Activated CD4-positive, alpha-beta T cell treated with anti-CD3 and anti-CD28 coated beads, Interleukin-2, amount 10 ng/mL, durations not matched to agents 7 days and 5 days (primary cell): Measurements from ENCODE around the gene GON4L. TPM values are rescaled to one million over a fixed set of nuclear protein-coding genes. Genes with fewer than 3 reads are reported as not detected.
"Not testable (repeated sequence)": the region's sequence is repeated elsewhere in the genome, so short reads cannot be mapped to it uniquely, and the experiment has no call there.

Experiments
- CTCF ChIA-PET: fragments of 350-600 bp; sonication (Branson Sonifier 250); formaldehyde crosslinking; loops from one replicate; lab custom pipeline; 2021; ENCODE audit warnings: antibody characterized with exemption; lab: Charles Lee
- POLR2A ChIA-PET: fragments of 350-600 bp; sonication (Branson Sonifier 250); formaldehyde crosslinking; loops from one replicate; lab custom pipeline; 2021; ENCODE audit warnings: antibody characterized with exemption; lab: Charles Lee
- DNase-seq: peaks from one replicate; pipeline ENCODE4 v3.0.0-alpha.2; 2020
- H3K27ac Mint-ChIP-seq: one replicate; pipeline ENCODE4 v1.8.0; 2021; ENCODE audit warnings: mild to moderate bottlenecking, moderate library complexity, mixed read lengths
- H3K27me3 Mint-ChIP-seq: one replicate; pipeline ENCODE4 v1.8.0; 2021; ENCODE audit warnings: mixed read lengths
- H3K36me3 Mint-ChIP-seq: one replicate; pipeline ENCODE4 v1.8.0; 2021; ENCODE audit warnings: low read depth, mixed read lengths
- H3K4me1 Mint-ChIP-seq: one replicate; pipeline ENCODE4 v1.8.0; 2021; ENCODE audit warnings: mixed read lengths
- H3K4me3 Mint-ChIP-seq: one replicate; pipeline ENCODE4 v1.8.0; 2021; ENCODE audit warnings: mild to moderate bottlenecking, moderate library complexity, mixed read lengths
- H3K9me3 Mint-ChIP-seq: one replicate; pipeline ENCODE4 v1.8.0; 2021; ENCODE audit warnings: mixed read lengths
- total RNA-seq, 2 experiments: library from RNA; stranded (reverse); gene quantifications; one replicate each; pipeline ENCODE4 v1.2.3, GENCODE V29; 2021

GON4L gene
- total RNA-seq, 2 experiments from 2014 or later = 72.3 to 77.0 TPM

DNA sequence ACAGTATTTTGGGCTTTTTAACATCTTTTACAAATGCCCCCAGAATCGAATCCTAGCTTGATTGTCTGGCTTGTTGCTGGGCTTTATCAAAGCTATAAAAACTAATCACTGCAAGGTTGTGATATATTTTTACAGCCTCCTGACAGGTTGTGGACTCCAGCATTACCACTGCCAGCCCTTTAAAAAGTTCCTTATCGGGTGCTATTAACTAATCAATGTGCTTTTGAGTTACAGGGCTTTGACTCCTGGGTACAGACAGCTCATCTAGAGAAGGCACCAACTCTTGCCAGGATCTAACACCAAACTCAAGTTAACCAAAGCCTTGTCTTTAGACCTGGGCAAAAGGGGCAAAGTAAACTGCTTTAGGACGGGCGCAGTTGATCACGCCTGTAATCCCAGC, 16.6 kb downstream of the GON4L start:
- ChIA-PET POLR2A (no interaction called here), CTCF (no interaction called here)
- H3K4me3 Mint-ChIP-seq = no peak overlapping the region
- no peak overlapping the region for H3K27ac Mint-ChIP-seq
- peaks cover 47% of the 10 kb centered on the region for H3K36me3 Mint-ChIP-seq
- no peak for DNase-seq
- peaks cover 42% of the 10 kb centered on the region for H3K4me1 Mint-ChIP-seq
- no peaks in the 10 kb centered on the region for H3K27me3 Mint-ChIP-seq
- H3K9me3 Mint-ChIP-seq = no peaks in the 10 kb centered on the region

DNA sequence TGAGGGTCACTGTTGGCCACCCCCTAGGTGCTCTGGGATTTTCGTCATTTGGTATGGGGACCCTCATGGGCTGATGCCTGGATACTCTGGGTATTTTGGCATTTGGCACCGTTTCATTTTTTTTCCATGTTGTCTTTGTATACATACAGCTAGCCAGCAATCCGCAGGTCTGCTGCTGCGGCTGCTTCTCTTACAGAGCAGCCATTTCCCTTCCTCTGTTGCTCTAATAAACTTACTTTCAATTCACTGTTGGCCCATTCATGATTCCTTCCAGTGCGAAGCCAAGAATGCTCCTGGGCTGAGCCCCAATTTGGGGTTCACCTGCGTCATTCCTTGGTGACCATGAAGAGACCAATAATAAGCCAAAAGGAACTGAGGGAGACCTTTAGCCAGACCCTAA, 21.5 kb downstream of the GON4L start:
- POLR2A ChIA-PET = no interaction called here
- no peaks in the 10 kb centered on the region for H3K9me3 Mint-ChIP-seq
- H3K4me3 Mint-ChIP-seq = no peak overlapping the region
- CTCF ChIA-PET = interaction anchor here (0.7 kb wide), 1 partner anchor 852 kb away, joined by 3 read pairs; the partner anchor contains the start of gene FLAD1
- peaks cover 34% of the 10 kb centered on the region for H3K4me1 Mint-ChIP-seq
- no peaks in the 10 kb centered on the region for H3K27me3 Mint-ChIP-seq
- peak overlapping the region; percentile 31 for H3K27ac Mint-ChIP-seq
- H3K36me3 Mint-ChIP-seq = peaks cover 28% of the 10 kb centered on the region
- DNase-seq = no peak

DNA sequence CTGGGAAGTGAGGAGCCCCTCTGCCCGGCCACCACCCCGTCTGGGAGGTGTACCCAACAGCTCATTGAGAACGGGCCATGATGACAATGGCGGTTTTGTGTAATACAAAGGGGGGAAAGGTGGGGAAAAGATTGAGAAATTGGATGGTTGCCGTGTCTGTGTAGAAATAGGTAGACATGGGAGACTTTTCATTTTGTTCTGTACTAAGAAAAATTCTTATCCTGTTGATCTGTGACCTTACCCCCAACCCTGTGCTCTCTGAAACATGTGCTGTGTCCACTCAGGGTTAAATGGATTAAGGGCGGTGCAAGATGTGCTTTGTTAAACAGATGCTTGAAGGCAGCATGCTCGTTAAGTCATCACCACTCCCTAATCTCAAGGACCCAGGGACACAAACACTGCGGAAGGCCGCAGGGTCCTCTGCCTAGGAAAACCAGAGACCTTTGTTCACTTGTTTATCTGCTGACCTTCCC, 22.1 kb downstream of the GON4L start:
- H3K27ac Mint-ChIP-seq, H3K4me3 Mint-ChIP-seq, POLR2A ChIA-PET, H3K27me3 Mint-ChIP-seq, CTCF ChIA-PET, DNase-seq, H3K9me3 Mint-ChIP-seq: not testable (repeated sequence)
- peaks cover 33% of the 10 kb centered on the region for H3K4me1 Mint-ChIP-seq
- peaks cover 28% of the 10 kb centered on the region for H3K36me3 Mint-ChIP-seq

DNA sequence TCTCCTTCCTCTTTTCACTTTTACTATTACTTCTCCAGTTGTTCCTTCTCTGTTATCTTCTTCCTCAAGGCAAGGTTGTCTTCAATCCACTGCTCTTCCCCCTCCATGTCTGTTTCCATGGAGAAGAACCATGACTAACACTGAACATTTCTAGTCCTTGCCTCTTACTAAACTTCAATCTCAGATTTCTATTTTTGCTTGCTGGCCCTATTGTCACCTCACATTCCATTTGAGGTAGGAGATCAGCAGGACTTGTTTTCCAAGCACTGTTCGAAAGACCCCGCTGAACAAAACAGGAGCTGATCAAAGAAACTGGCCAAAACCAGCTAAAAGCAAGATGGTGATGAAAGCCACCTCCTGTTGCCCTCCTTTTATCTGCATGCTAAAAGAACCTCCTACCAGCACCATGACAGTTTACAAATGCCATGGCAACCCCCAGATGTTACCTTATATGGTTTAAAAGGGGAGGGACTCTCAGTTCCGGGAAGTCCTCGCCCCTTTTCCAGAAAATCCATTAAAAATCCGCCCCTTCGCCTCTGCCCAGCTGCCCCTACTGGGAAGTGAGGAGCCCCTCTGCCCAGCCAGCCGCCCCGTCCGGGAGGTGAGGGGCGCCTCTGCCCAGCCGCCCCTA, 22.6 kb downstream of the GON4L start:
- no peaks in the 10 kb centered on the region for H3K27me3 Mint-ChIP-seq
- H3K9me3 Mint-ChIP-seq = no peaks in the 10 kb centered on the region
- POLR2A ChIA-PET = no interaction called here
- no peak overlapping the region for H3K27ac Mint-ChIP-seq
- peaks cover 34% of the 10 kb centered on the region for H3K4me1 Mint-ChIP-seq
- H3K36me3 Mint-ChIP-seq = peaks cover 30% of the 10 kb centered on the region
- no peak for DNase-seq
- CTCF ChIA-PET = interaction anchor here (0.7 to 1.2 kb wide), 2 partner anchors 15 to 17 kb away, joined by 3 read pairs; no protein-coding TSS in a partner anchor
- no peak overlapping the region for H3K4me3 Mint-ChIP-seq

DNA sequence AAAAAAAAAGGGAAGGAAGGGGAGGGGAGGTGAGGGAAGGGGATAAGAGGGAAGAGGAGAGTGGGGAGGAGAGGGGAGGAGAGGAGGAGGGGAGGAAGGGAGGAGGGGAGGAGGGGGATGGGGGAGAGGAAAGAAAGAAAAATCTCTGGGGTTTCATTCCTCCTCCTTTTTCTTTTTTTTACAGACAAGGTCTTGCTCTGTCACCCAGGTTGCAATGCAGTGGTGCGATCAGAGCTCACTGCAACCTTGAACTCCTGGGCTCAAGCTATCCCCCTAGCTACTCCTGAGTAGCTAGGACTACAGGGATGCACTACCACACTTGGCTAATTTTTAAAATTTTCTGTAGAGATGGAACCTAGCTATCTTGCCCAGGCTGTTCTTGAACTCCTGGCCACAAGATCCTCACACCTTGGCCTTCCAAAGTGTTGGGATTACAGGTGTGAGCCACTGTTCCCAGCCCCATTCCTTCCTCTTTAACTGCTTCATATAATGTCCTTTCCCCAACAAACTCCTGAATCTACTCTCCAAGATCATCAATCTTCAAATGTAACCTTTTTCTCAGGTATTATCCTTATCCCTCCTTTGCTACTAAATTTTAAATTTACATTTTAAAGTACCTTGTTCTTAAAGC, 23.2 kb downstream of the GON4L start:
- no peak overlapping the region for H3K27ac Mint-ChIP-seq
- no peak overlapping the region for H3K4me3 Mint-ChIP-seq
- no peak for DNase-seq
- no peaks in the 10 kb centered on the region for H3K9me3 Mint-ChIP-seq
- H3K27me3 Mint-ChIP-seq = no peaks in the 10 kb centered on the region
- ChIA-PET POLR2A (no interaction called here), CTCF (interaction anchor here (0.7 to 1.2 kb wide), 2 partner anchors 15 to 18 kb away, joined by 3 read pairs; no protein-coding TSS in a partner anchor)
- peaks cover 34% of the 10 kb centered on the region for H3K4me1 Mint-ChIP-seq
- H3K36me3 Mint-ChIP-seq = peaks cover 28% of the 10 kb centered on the region

DNA sequence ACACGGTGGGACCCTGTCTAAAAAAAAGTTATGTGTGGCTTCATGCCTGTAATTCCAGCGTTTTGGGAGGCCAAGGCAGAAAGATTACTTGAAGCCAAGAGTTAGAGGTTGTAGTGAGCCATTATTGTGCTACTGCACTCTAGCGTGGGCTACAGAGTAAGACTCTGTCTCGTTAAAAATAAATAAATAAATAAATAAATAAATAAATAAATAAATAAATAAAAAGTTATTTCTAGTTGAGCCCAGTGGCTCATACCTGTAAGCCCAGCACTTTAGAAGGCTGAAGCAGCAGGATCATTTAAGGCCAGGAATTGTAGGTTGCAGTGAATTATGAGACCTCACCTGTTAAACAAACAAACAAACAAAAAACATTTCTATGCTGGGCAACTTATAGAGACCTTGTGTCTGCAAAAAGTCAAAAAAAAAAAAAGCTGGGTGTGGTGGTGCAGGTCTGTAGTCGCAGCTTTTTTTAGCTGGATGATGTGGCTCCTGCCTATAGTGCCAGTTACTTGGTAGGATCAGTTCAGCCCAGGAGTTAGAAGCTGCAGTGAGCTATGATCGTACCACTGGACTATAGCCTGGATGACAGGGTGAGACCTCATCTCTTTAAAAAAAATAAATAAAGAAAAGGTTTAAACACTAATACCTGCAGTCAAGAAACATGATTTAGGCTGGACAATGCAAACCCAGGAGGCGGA, 25.6 kb downstream of the GON4L start:
- H3K27me3 Mint-ChIP-seq = no peaks in the 10 kb centered on the region
- ChIA-PET CTCF (interaction anchor here (1.0 kb wide), 1 partner anchor 12 kb away, joined by 3 read pairs; no protein-coding TSS in a partner anchor), POLR2A (no interaction called here)

DNA sequence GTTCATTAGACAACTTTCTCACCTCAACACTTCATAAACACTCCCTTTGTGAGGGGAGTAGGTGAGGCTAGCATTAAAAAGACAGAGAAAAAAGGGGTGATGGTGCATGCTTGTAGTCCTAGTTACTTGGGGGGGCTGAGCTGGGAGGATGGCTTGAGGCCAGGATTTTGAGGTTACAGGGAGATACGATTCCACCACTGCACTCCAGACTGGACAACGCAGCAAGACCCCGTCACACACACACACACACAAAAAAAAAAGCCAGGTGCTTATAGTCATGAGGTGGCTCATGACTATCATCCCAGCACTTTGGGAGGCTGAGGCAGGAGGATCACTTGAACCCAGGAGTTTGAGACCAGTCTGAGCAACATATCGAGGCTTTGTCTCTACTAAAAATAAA, 29.6 kb downstream of the GON4L start:
- Mint-ChIP-seq H3K4me3 (no peak overlapping the region), H3K36me3 (peaks cover 18% of the 10 kb centered on the region), H3K27ac (no peak overlapping the region), H3K4me1 (peaks cover 3% of the 10 kb centered on the region), H3K27me3 (no peaks in the 10 kb centered on the region), H3K9me3 (no peaks in the 10 kb centered on the region)
- ChIA-PET POLR2A (no interaction called here), CTCF (interaction anchor here (0.6 kb wide), 1 partner anchor 55 kb away, joined by 3 read pairs; no protein-coding TSS in a partner anchor)
- DNase-seq = no peak

More for the DNA sequence above, 25.6 kb downstream of the GON4L start:
- Mint-ChIP-seq H3K27ac (no peak overlapping the region), H3K9me3 (no peaks in the 10 kb centered on the region), H3K4me3 (no peak overlapping the region), H3K4me1 (peaks cover 22% of the 10 kb centered on the region), H3K36me3 (peaks cover 22% of the 10 kb centered on the region)
- DNase-seq = no peak

DNA sequence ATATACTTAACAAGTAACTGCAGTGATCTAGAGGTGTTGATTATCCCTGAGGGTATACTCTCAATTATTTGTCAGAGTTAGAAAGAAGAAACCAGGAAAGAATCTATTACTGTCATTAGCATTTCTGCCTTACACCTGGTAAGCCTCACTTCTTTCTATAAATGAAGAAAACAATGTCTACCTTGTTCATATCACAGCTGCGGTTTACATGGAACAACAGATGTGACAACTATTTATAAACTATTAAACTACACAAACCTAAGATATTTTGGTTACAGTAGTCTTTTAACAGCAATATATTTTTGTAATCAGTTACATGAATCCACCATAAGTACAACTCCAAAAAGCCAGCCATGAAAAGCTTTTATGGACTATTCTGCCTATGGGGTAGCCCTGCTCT, 40.7 kb downstream of the GON4L start:
- H3K9me3 Mint-ChIP-seq = no peaks in the 10 kb centered on the region
- ChIA-PET CTCF (interaction anchor here (0.5 to 1.9 kb wide), 2 partner anchors 27 to 396 kb away, joined by 3 read pairs; no protein-coding TSS in a partner anchor), POLR2A (no interaction called here)
- no peaks in the 10 kb centered on the region for H3K27me3 Mint-ChIP-seq
- no peaks in the 10 kb centered on the region for H3K4me1 Mint-ChIP-seq
- peaks cover 47% of the 10 kb centered on the region for H3K36me3 Mint-ChIP-seq
- DNase-seq = no peak
- no peak overlapping the region for H3K4me3 Mint-ChIP-seq
- no peak overlapping the region for H3K27ac Mint-ChIP-seq

DNA sequence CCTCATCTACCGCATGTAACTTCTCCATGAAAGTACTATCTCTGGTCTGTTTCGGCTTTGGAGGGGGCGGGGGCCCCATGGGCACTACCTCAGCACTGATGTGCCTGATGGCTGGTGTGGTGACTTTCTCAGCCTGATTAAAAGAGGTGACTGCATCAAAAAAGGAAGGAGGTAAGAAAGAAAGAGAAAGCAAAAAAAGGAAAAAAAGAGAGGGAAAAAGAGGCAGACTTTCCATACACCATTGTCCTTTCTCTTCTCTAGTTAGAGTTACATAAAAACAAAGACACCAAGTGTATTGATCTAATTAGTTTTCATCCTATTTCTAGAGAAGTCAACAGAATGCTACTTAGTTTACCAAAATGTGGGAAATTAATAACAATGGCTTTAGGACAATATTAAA, 43.3 kb downstream of the GON4L start:
- H3K36me3 Mint-ChIP-seq = peaks cover 39% of the 10 kb centered on the region
- H3K9me3 Mint-ChIP-seq = no peaks in the 10 kb centered on the region
- peaks cover 5% of the 10 kb centered on the region for H3K4me1 Mint-ChIP-seq
- H3K27me3 Mint-ChIP-seq = no peaks in the 10 kb centered on the region
- CTCF ChIA-PET = no interaction called here
- no peak overlapping the region for H3K27ac Mint-ChIP-seq
- POLR2A ChIA-PET = no interaction called here
- DNase-seq = no peak
- H3K4me3 Mint-ChIP-seq = no peak overlapping the region

DNA sequence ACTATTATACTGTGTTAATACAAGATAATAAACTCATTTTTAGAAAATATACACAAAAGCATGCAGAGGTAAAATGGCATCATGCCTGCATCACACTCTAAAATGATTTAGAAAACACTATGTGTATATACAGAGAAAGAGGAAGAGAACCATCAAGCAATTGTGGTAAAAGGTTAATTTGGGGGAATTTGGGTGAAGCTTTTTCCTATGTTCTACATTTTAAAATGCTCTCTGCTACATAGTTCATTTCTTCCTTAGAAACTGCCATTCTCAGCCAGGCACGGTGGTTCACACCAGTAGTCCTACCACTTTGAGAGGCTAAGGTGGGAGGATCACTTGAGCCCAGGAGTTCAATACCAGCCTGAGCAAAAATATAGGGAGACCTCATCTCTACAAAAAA, 44.1 kb downstream of the GON4L start:
- ChIA-PET CTCF (no interaction called here), POLR2A (no interaction called here)
- peaks cover 5% of the 10 kb centered on the region for H3K4me1 Mint-ChIP-seq
- H3K36me3 Mint-ChIP-seq = peaks cover 40% of the 10 kb centered on the region
- H3K27ac Mint-ChIP-seq = no peak overlapping the region
- no peak for DNase-seq
- no peaks in the 10 kb centered on the region for H3K27me3 Mint-ChIP-seq
- no peaks in the 10 kb centered on the region for H3K9me3 Mint-ChIP-seq
- H3K4me3 Mint-ChIP-seq = no peak overlapping the region

DNA sequence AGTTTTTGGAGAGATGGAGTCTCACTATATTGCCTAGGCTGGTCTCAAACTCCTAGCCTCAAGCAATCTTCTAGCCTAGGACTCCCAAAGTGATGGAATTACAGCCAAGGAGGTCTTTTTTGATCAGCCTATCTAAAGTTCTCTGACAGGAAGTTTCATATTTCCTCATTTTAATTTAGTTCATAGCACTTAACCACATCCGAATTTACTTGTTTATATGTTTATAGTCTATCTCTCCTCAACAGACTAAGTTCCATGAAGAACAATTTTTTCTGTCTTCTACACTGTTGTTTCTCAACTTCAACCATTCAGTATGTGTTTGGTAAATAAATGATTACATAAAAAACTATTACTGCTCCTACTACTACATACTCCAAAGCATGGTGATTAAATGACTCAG, 47.9 kb downstream of the GON4L start:
- POLR2A ChIA-PET = no interaction called here
- no peak overlapping the region for H3K27ac Mint-ChIP-seq
- H3K27me3 Mint-ChIP-seq = no peaks in the 10 kb centered on the region

DNA sequence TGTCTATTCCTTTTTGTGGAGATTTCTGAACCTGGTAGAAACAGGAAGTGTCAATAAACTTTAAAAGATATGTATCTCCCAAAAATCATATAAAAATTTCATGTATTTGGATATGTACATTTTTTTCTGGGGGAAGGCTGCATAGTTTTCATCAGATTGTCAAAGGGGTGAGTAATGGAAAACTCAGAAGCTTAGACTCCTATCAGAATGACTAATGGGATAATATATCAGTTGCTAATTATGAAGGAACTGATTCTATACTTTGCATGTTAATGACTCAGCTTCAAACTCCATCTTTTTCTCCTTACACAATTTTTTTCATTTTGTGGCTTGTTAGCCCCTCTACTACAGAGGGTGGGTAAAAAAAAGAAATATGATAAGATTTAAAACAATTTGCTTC, 55.9 kb downstream of the GON4L start:
- H3K4me3 Mint-ChIP-seq = no peak overlapping the region
- no peaks in the 10 kb centered on the region for H3K27me3 Mint-ChIP-seq

More for the DNA sequence above, 47.9 kb downstream of the GON4L start:
- no peak for DNase-seq
- H3K36me3 Mint-ChIP-seq = peaks cover 28% of the 10 kb centered on the region
- H3K4me1 Mint-ChIP-seq = peaks cover 5% of the 10 kb centered on the region
- no peaks in the 10 kb centered on the region for H3K9me3 Mint-ChIP-seq
- no peak overlapping the region for H3K4me3 Mint-ChIP-seq
- CTCF ChIA-PET = interaction anchor here (1.1 kb wide), 1 partner anchor 258 kb away, joined by 3 read pairs; no protein-coding TSS in a partner anchor

DNA sequence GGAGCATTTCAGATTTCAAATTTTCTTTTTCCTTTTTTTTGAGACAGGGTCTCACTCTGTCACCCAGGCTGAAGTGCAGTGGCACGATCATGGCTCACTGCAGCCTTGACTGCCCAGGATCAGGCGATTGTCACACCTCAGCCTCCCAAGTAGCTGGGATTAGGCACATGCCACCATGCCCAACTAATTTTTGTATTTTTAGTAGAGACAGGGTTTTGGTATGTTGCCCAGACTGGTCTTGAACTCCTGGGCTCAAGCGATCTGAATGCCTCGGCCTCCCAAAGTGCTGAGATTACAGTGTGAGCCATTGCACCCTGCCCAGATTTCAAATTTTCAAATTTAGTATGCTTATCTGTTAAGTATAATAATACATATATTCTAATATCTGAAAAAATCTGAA, 61.4 kb downstream of the GON4L start:
- POLR2A ChIA-PET, H3K4me1 Mint-ChIP-seq, DNase-seq, H3K27me3 Mint-ChIP-seq, H3K4me3 Mint-ChIP-seq, H3K9me3 Mint-ChIP-seq, H3K27ac Mint-ChIP-seq: not testable (repeated sequence)
- CTCF ChIA-PET = interaction anchor here (0.6 kb wide), 1 partner anchor 10 kb away, joined by 3 read pairs; no protein-coding TSS in a partner anchor
- peaks cover 36% of the 10 kb centered on the region for H3K36me3 Mint-ChIP-seq

More for the DNA sequence above, 55.9 kb downstream of the GON4L start:
- DNase-seq = no peak
- H3K9me3 Mint-ChIP-seq = no peaks in the 10 kb centered on the region
- no peak overlapping the region for H3K27ac Mint-ChIP-seq
- peaks cover 33% of the 10 kb centered on the region for H3K36me3 Mint-ChIP-seq
- H3K4me1 Mint-ChIP-seq = no peaks in the 10 kb centered on the region
- ChIA-PET POLR2A (no interaction called here), CTCF (no interaction called here)
